Fibroblast of the aortic adventitia (primary cell): ENCODE data around the gene MCM8. TPM values are rescaled to one million over a fixed set of nuclear protein-coding genes. Genes with fewer than 3 reads are reported as not detected.

Experiments used
- DNase-seq: peaks from one replicate; pipeline ENCODE4 v3.0.0-alpha.2; 2010; ENCODE audit warnings: low read depth
- H3K4me3 ChIP-seq: 2 replicates; pipeline ENCODE4 v1.5.1; 2011; ENCODE audit warnings: low read depth, mild to moderate bottlenecking, control low read depth, low read length, moderate library complexity
- total RNA-seq: library from RNA; depleted of rRNA; stranded (reverse); fragments of >200 nt; gene quantifications from 2 replicates; pipeline ENCODE4 v1.2.3, GENCODE V29; 2012; ENCODE audit warnings: low replicate concordance
- TF ChIP-seq, protein P1 (sequence below): IDR thresholded peaks from 2 replicates; pipeline ENCODE4 v1.5.1; 2011; ENCODE audit warnings: mild to moderate bottlenecking, low read length, control low read depth, inconsistent platforms; ENCODE audit not compliant: insufficient read depth

MCM8 gene
- total RNA-seq, 1 donor, result 17.5 TPM

GRCh38 chr20:6007529-6008103, 57.2 kb downstream of the MCM8 start:
- peak overlapping the region; percentile 80 for H3K4me3 ChIP-seq
- TF ChIP-seq, protein P1, sequence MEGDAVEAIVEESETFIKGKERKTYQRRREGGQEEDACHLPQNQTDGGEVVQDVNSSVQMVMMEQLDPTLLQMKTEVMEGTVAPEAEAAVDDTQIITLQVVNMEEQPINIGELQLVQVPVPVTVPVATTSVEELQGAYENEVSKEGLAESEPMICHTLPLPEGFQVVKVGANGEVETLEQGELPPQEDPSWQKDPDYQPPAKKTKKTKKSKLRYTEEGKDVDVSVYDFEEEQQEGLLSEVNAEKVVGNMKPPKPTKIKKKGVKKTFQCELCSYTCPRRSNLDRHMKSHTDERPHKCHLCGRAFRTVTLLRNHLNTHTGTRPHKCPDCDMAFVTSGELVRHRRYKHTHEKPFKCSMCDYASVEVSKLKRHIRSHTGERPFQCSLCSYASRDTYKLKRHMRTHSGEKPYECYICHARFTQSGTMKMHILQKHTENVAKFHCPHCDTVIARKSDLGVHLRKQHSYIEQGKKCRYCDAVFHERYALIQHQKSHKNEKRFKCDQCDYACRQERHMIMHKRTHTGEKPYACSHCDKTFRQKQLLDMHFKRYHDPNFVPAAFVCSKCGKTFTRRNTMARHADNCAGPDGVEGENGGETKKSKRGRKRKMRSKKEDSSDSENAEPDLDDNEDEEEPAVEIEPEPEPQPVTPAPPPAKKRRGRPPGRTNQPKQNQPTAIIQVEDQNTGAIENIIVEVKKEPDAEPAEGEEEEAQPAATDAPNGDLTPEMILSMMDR, result no peak
- DNase-seq, result peak; percentile 10

DNA sequence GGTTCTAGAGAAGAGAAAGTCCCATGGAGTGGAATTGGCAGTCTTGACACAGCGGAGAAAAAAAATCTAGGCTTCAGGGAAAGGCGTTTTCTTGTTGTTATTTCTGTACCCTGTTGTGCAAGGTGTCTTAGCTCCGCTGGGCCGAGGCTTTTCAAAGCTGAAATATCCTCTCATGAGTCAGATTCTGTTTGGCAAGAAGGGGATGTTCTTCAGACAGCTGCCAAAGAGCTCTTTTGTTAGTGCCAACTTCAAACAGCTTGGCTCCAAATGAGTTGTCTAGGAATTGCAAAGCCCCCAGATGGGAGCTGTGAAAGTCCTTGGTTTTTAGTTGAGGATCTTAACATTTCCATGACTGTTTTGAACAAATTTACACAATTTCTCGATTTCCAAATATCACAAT, 57.8 kb downstream of the MCM8 start:
- no peak overlapping the region for H3K4me3 ChIP-seq
- peak; percentile 97 for DNase-seq

GRCh38 chr20:6012179-6012578, 61.7 kb downstream of the MCM8 start:
- TF ChIP-seq, protein P1, result no peak
- no peak overlapping the region for H3K4me3 ChIP-seq
- no peak for DNase-seq

More for the DNA sequence above, 57.8 kb downstream of the MCM8 start:
- TF ChIP-seq, protein P1, result no peak

DNA sequence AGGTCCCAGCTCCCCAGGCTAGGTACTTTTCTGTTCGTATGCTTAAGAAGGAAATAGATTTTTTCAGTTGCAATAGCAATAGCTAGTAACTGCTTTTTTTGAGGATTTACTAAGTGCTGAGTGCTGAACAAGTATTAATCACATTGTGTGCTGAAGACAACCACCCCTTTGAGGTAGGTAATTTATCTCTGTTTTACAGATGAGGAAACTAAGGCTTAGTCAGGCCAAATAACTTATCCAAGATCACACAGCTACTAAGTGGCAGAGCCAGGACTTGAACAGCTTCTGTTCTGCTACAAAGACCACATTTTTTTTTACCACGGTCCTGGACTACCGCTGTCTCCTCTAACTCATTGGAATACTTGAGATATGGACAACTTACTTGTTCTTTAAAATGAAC, 63.6 kb downstream of the MCM8 start:
- TF ChIP-seq, protein P1, result no peak
- H3K4me3 ChIP-seq, result no peak overlapping the region
- DNase-seq, result no peak

DNA sequence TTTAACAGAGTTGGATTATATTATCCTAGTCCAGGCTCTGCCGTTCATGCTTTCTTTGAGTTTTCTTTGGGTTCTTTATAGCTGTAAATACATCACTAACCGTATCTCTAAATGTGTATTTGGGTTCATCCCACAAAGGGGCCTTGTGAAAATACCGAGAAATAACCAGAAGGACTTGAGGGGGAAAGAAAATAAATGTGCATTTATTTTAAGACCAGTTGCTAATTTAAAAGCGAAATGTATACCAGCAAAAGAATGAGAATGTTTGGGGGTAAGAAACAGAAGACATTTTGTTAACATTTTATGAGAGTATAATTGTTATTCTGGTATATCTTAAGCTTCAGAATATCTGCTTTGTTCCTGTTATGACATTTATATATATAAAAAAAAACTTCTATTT, 64.5 kb downstream of the MCM8 start:
- DNase-seq, result no peak
- TF ChIP-seq, protein P1, result no peak
- no peak overlapping the region for H3K4me3 ChIP-seq

GRCh38 chr20:6017467-6017866, 67.0 kb downstream of the MCM8 start:
- no peak for DNase-seq
- H3K4me3 ChIP-seq, result no peak overlapping the region
- TF ChIP-seq, protein P1, result no peak

- TF ChIP-seq, protein P1, result no peak
- DNase-seq, result no peak
- H3K4me3 ChIP-seq, result no peak overlapping the region
These were observed 67.4 kb downstream of the MCM8 start for GRCh38 chr20:6017880-6018279.
